ENCODE data around the gene EML6. TPM values are rescaled to one million over a fixed set of nuclear protein-coding genes. Genes with fewer than 3 reads are reported as not detected.

Gene EML6
- total and polyA plus RNA-seq, 5 donors from 2014 or later, result 0.06 to 0.59 (median 0.33) TPM; not detected in 1

- no peak for ATAC-seq (ENCODE audit: low read depth in 2 of 2)
- peaks cover 23% of the 10 kb centered on the region for H3K36me3 ChIP-seq (ENCODE audit: control insufficient read depth, insufficient read depth, low read length)
- H3K36me3 Mint-ChIP-seq, result peaks cover 35% of the 10 kb centered on the region
Observed at GRCh38 chr2:54975598-54976492, 252.4 kb downstream of the EML6 start.

GRCh38 chr2:54977149-54977548 lies 253.7 kb downstream of the EML6 start:
- H3K36me3 ChIP-seq (ENCODE audit: control insufficient read depth, insufficient read depth, low read length), result peaks cover 25% of the 10 kb centered on the region
- ATAC-seq (ENCODE audit: low read depth in 2 of 2) (no peak), DNase-seq (no peak)
- Mint-ChIP-seq H3K9me3 (no peaks in the 10 kb centered on the region), H3K4me3 (no peak overlapping the region), H3K27ac (peak overlapping the region; percentile 55 to 85 (median 83)), H3K27me3 (no peaks in the 10 kb centered on the region), H3K36me3 (peaks cover 30% of the 10 kb centered on the region), H3K4me1 (peaks cover 29 to 60% (median 58%) of the 10 kb centered on the region in 4 donors)
- no peaks in the 10 kb centered on the region for H3K9me3 ChIP-seq (ENCODE audit: control insufficient read depth in 2 of 2, low read length in 2 of 2)
- no peaks in the 10 kb centered on the region for H3K27me3 ChIP-seq (ENCODE audit: control insufficient read depth, insufficient read depth, low read length)
- H3K4me3 ChIP-seq (ENCODE audit: low read depth, low read length), result no peak overlapping the region
- H3K4me1 ChIP-seq (ENCODE audit: control insufficient read depth, insufficient read depth, low read length, poor library complexity, severe bottlenecking), result peaks cover 11% of the 10 kb centered on the region
- no peak overlapping the region for H3K27ac ChIP-seq (ENCODE audit: insufficient read depth, low read length, poor library complexity, severe bottlenecking)

More at GRCh38 chr2:54975598-54976492, 252.4 kb downstream of the EML6 start:
- Histone ChIP-seq H3K4me3 (ENCODE audit: low read depth, low read length) (no peak overlapping the region), H3K4me1 (ENCODE audit: control insufficient read depth, insufficient read depth, low read length, poor library complexity, severe bottlenecking) (peaks cover 11% of the 10 kb centered on the region), H3K27ac (ENCODE audit: insufficient read depth, low read length, poor library complexity, severe bottlenecking) (no peak overlapping the region), H3K27me3 (ENCODE audit: control insufficient read depth, insufficient read depth, low read length) (no peaks in the 10 kb centered on the region), H3K9me3 (ENCODE audit: control insufficient read depth in 2 of 2, low read length in 2 of 2) (no peaks in the 10 kb centered on the region)
- H3K4me3 Mint-ChIP-seq, result no peak overlapping the region
- DNase-seq, result no peak
- peak overlapping the region in 2 of 3 donors; percentile 51 to 85 for H3K27ac Mint-ChIP-seq
- H3K9me3 Mint-ChIP-seq, result no peaks in the 10 kb centered on the region
- no peaks in the 10 kb centered on the region for H3K27me3 Mint-ChIP-seq
- peaks cover 24 to 58% (median 53%) of the 10 kb centered on the region in 4 donors for H3K4me1 Mint-ChIP-seq

GRCh38 chr2:54979321-54980044 lies 256.0 kb downstream of the EML6 start:
- no peak for DNase-seq
- no peak for ATAC-seq (ENCODE audit: low read depth in 2 of 2)
- Histone ChIP-seq H3K27me3 (ENCODE audit: control insufficient read depth, insufficient read depth, low read length) (no peaks in the 10 kb centered on the region), H3K9me3 (ENCODE audit: control insufficient read depth in 2 of 2, low read length in 2 of 2) (no peaks in the 10 kb centered on the region), H3K4me1 (ENCODE audit: control insufficient read depth, insufficient read depth, low read length, poor library complexity, severe bottlenecking) (peaks cover 18% of the 10 kb centered on the region), H3K27ac (ENCODE audit: insufficient read depth, low read length, poor library complexity, severe bottlenecking) (no peak overlapping the region), H3K36me3 (ENCODE audit: control insufficient read depth, insufficient read depth, low read length) (peaks cover 27% of the 10 kb centered on the region), H3K4me3 (ENCODE audit: low read depth, low read length) (peak overlapping the region; percentile 3)
- Mint-ChIP-seq H3K27ac (no peak overlapping the region), H3K27me3 (no peaks in the 10 kb centered on the region), H3K9me3 (no peaks in the 10 kb centered on the region), H3K4me3 (no peak overlapping the region), H3K36me3 (peaks cover 33% of the 10 kb centered on the region), H3K4me1 (peaks cover 35 to 75% (median 60%) of the 10 kb centered on the region in 4 donors)

GRCh38 chr2:54981385-54981784 lies 257.9 kb downstream of the EML6 start:
- peak overlapping the region in 2 of 3 donors; percentile 27 to 34 for H3K27ac Mint-ChIP-seq
- DNase-seq (no peak), ATAC-seq (ENCODE audit: low read depth in 2 of 2) (no peak)
- no peaks in the 10 kb centered on the region for H3K9me3 Mint-ChIP-seq
- Histone ChIP-seq H3K36me3 (ENCODE audit: control insufficient read depth, insufficient read depth, low read length) (peaks cover 38% of the 10 kb centered on the region), H3K4me3 (ENCODE audit: low read depth, low read length) (no peak overlapping the region), H3K9me3 (ENCODE audit: control insufficient read depth in 2 of 2, low read length in 2 of 2) (no peaks in the 10 kb centered on the region), H3K4me1 (ENCODE audit: control insufficient read depth, insufficient read depth, low read length, poor library complexity, severe bottlenecking) (peaks cover 24% of the 10 kb centered on the region), H3K27me3 (ENCODE audit: control insufficient read depth, insufficient read depth, low read length) (no peaks in the 10 kb centered on the region), H3K27ac (ENCODE audit: insufficient read depth, low read length, poor library complexity, severe bottlenecking) (no peak overlapping the region)
- H3K27me3 Mint-ChIP-seq, result no peaks in the 10 kb centered on the region
- H3K4me3 Mint-ChIP-seq, result no peak overlapping the region
- H3K4me1 Mint-ChIP-seq, result peaks cover 24 to 74% (median 52%) of the 10 kb centered on the region in 4 donors
- peaks cover 34% of the 10 kb centered on the region for H3K36me3 Mint-ChIP-seq

- Histone ChIP-seq H3K27ac (ENCODE audit: insufficient read depth, low read length, poor library complexity, severe bottlenecking) (no peak overlapping the region), H3K36me3 (ENCODE audit: control insufficient read depth, insufficient read depth, low read length) (peaks cover 47% of the 10 kb centered on the region), H3K4me3 (ENCODE audit: low read depth, low read length) (no peak overlapping the region), H3K27me3 (ENCODE audit: control insufficient read depth, insufficient read depth, low read length) (no peaks in the 10 kb centered on the region), H3K4me1 (ENCODE audit: control insufficient read depth, insufficient read depth, low read length, poor library complexity, severe bottlenecking) (peaks cover 12% of the 10 kb centered on the region), H3K9me3 (ENCODE audit: control insufficient read depth in 2 of 2, low read length in 2 of 2) (no peaks in the 10 kb centered on the region)
- peaks cover 33 to 76% (median 50%) of the 10 kb centered on the region in 4 donors for H3K4me1 Mint-ChIP-seq
- H3K27ac Mint-ChIP-seq, result peak overlapping the region in 2 of 3 donors; percentile 23 to 95
- peak overlapping the region in 2 of 4 donors; percentile 0 to 9 for H3K4me3 Mint-ChIP-seq
- no peaks in the 10 kb centered on the region for H3K9me3 Mint-ChIP-seq
- H3K36me3 Mint-ChIP-seq, result peaks cover 41% of the 10 kb centered on the region
- ATAC-seq (ENCODE audit: low read depth in 2 of 2), result no peak
- DNase-seq, result no peak
- H3K27me3 Mint-ChIP-seq, result no peaks in the 10 kb centered on the region
Observed at GRCh38 chr2:54983345-54984220, 260.1 kb downstream of the EML6 start.

GRCh38 chr2:54984476-54984875 lies 261.0 kb downstream of the EML6 start:
- H3K4me1 ChIP-seq (ENCODE audit: control insufficient read depth, insufficient read depth, low read length, poor library complexity, severe bottlenecking), result peaks cover 12% of the 10 kb centered on the region
- H3K27ac ChIP-seq (ENCODE audit: insufficient read depth, low read length, poor library complexity, severe bottlenecking), result no peak overlapping the region
- Mint-ChIP-seq H3K27me3 (no peaks in the 10 kb centered on the region), H3K27ac (peak overlapping the region in 1 of 3 donors; percentile 61), H3K4me1 (peaks cover 42 to 81% (median 52%) of the 10 kb centered on the region in 4 donors), H3K4me3 (peak overlapping the region in 1 of 4 donors; percentile 0), H3K36me3 (peaks cover 41% of the 10 kb centered on the region), H3K9me3 (no peaks in the 10 kb centered on the region)
- H3K36me3 ChIP-seq (ENCODE audit: control insufficient read depth, insufficient read depth, low read length), result peaks cover 47% of the 10 kb centered on the region
- ATAC-seq (ENCODE audit: low read depth in 2 of 2) (peak in 1 of 2 donors; percentile 24), DNase-seq (no peak)
- H3K9me3 ChIP-seq (ENCODE audit: control insufficient read depth in 2 of 2, low read length in 2 of 2), result no peaks in the 10 kb centered on the region
- no peaks in the 10 kb centered on the region for H3K27me3 ChIP-seq (ENCODE audit: control insufficient read depth, insufficient read depth, low read length)
- no peak overlapping the region for H3K4me3 ChIP-seq (ENCODE audit: low read depth, low read length)

- H3K27me3 ChIP-seq (ENCODE audit: control insufficient read depth, insufficient read depth, low read length), result no peaks in the 10 kb centered on the region
- H3K4me1 ChIP-seq (ENCODE audit: control insufficient read depth, insufficient read depth, low read length, poor library complexity, severe bottlenecking), result peaks cover 12% of the 10 kb centered on the region
- H3K4me1 Mint-ChIP-seq, result peaks cover 42 to 79% (median 51%) of the 10 kb centered on the region in 4 donors
- peak overlapping the region; percentile 9 to 74 (median 43) for H3K27ac Mint-ChIP-seq
- ATAC-seq (ENCODE audit: low read depth in 2 of 2), result no peak
- peaks cover 37% of the 10 kb centered on the region for H3K36me3 ChIP-seq (ENCODE audit: control insufficient read depth, insufficient read depth, low read length)
- H3K9me3 Mint-ChIP-seq, result no peaks in the 10 kb centered on the region
- no peak overlapping the region for H3K4me3 ChIP-seq (ENCODE audit: low read depth, low read length)
- no peaks in the 10 kb centered on the region for H3K27me3 Mint-ChIP-seq
- no peak for DNase-seq
- H3K27ac ChIP-seq (ENCODE audit: insufficient read depth, low read length, poor library complexity, severe bottlenecking), result no peak overlapping the region
- H3K4me3 Mint-ChIP-seq, result no peak overlapping the region
- H3K9me3 ChIP-seq (ENCODE audit: control insufficient read depth in 2 of 2, low read length in 2 of 2), result no peaks in the 10 kb centered on the region
- peaks cover 33% of the 10 kb centered on the region for H3K36me3 Mint-ChIP-seq
Observed at GRCh38 chr2:54986264-54986663, 262.8 kb downstream of the EML6 start.
